ENCODE results near the gene EEFSEC.

DNA sequence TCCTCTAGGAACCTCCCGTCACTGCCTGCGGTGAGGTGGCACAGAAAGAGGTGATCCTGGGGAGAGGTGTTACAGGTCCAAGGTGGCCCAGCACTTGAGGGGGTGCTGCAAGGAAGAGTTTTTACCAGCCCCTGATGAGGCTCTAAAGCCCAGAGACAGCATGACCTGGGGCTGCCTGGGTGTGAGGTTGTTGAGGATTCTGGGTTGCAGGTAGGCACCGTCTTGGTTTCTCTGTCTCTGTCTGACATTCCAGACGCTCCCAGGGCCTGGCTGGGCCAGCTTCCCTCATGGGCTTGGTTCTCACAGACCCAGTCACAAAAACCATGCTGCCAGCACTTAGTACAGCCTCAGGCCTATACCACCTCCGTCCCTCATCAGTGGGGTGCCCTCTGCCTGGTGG lies 282.3 kb downstream of the EEFSEC start:
- no peak for TF ChIP-seq ZFX (IDR thresholded peaks at IDR 0.05; ENCODE audit: borderline replicate concordance)
- no peak for TF ChIP-seq CTCF (IDR thresholded peaks at IDR 0.05)
